H9 (cell line): ENCODE measurements around the gene SETBP1. TPM values are rescaled to one million over a fixed set of nuclear protein-coding genes. Genes with fewer than 3 reads are reported as not detected.

Experiments used
- DNase-seq: peaks from one replicate; pipeline ENCODE4 v3.0.0-alpha.2; 2017
- H2AFZ ChIP-seq: one replicate; pipeline ENCODE4 v1.6.1; 2013; ENCODE audit warnings: mild to moderate bottlenecking, low read length, control low read depth, moderate library complexity
- H2AK5ac ChIP-seq: 2 replicates; pipeline ENCODE4 v1.6.1; 2013; ENCODE audit warnings: low read length, control low read depth, mixed read lengths; ENCODE audit not compliant: insufficient read length
- H2BK120ac ChIP-seq: one replicate; pipeline ENCODE4 v1.6.1; 2013; ENCODE audit warnings: low read depth, mild to moderate bottlenecking, low read length, control low read depth, inconsistent platforms; ENCODE audit not compliant: poor library complexity, severe bottlenecking
- H2BK12ac ChIP-seq: 2 replicates; pipeline ENCODE4 v1.6.1; 2013; ENCODE audit warnings: low read length, control low read depth, mixed read lengths, low read depth; ENCODE audit not compliant: insufficient read length
- H2BK15ac ChIP-seq: 2 replicates; pipeline ENCODE4 v1.6.1; 2013; ENCODE audit warnings: low read depth, low read length, control low read depth
- H2BK20ac ChIP-seq: one replicate; pipeline ENCODE4 v1.6.1; 2013; ENCODE audit warnings: low read depth, mild to moderate bottlenecking, low read length, control low read depth, inconsistent platforms; ENCODE audit not compliant: poor library complexity, severe bottlenecking
- H2BK5ac ChIP-seq: 2 replicates; pipeline ENCODE4 v1.6.1; 2013; ENCODE audit warnings: low read length, control low read depth, mixed read lengths; ENCODE audit not compliant: insufficient read length
- H3K14ac ChIP-seq: 2 replicates; pipeline ENCODE4 v1.6.1; 2013; ENCODE audit warnings: low read length, control low read depth; ENCODE audit not compliant: insufficient read depth
- H3K18ac ChIP-seq: 2 replicates; pipeline ENCODE4 v1.6.1; 2013; ENCODE audit warnings: low read depth, mild to moderate bottlenecking, mixed read lengths, low read length, control low read depth; ENCODE audit not compliant: insufficient read length
- H3K23ac ChIP-seq: 2 replicates; pipeline ENCODE4 v1.6.1; 2013; ENCODE audit warnings: low read length, control low read depth, mixed read lengths, low read depth; ENCODE audit not compliant: insufficient read length
- H3K23me2 ChIP-seq: 2 replicates; pipeline ENCODE4 v1.6.1; 2013; ENCODE audit warnings: low read depth, mild to moderate bottlenecking, mixed read lengths, low read length, control low read depth; ENCODE audit not compliant: insufficient read length, poor library complexity, severe bottlenecking
- H3K27ac ChIP-seq: 2 replicates; pipeline ENCODE4 v1.5.1; 2013; ENCODE audit warnings: low read length, control low read depth, mixed read lengths, low read depth; ENCODE audit not compliant: insufficient read length
- H3K27me3 ChIP-seq: 2 replicates; pipeline ENCODE4 v1.6.1; 2013; ENCODE audit warnings: low read length, control low read depth, inconsistent platforms; ENCODE audit not compliant: insufficient read depth
- H3K4ac ChIP-seq: 2 replicates; pipeline ENCODE4 v1.6.1; 2013; ENCODE audit warnings: low read depth, mild to moderate bottlenecking, control low read depth, inconsistent platforms, low read length, moderate library complexity
- H3K4me1 ChIP-seq: 2 replicates; pipeline ENCODE4 v1.6.1; 2013; ENCODE audit warnings: low read length, control low read depth, inconsistent platforms; ENCODE audit not compliant: insufficient read depth
- H3K4me2 ChIP-seq: 2 replicates; pipeline ENCODE4 v1.6.1; 2013; ENCODE audit warnings: low read length, control low read depth, mixed read lengths; ENCODE audit not compliant: insufficient read length, insufficient read depth
- H3K56ac ChIP-seq: 2 replicates; pipeline ENCODE4 v1.6.1; 2013; ENCODE audit warnings: low read depth, mild to moderate bottlenecking, mixed read lengths, low read length, control low read depth; ENCODE audit not compliant: insufficient read length
- H3K79me1 ChIP-seq: 2 replicates; pipeline ENCODE4 v1.6.1; 2013; ENCODE audit warnings: low read depth, mild to moderate bottlenecking, moderate library complexity, low read length, control low read depth, inconsistent platforms; ENCODE audit not compliant: insufficient read depth, poor library complexity, severe bottlenecking
- H3K79me2 ChIP-seq: 2 replicates; pipeline ENCODE4 v1.6.1; 2013; ENCODE audit warnings: low read length, control low read depth, inconsistent platforms; ENCODE audit not compliant: insufficient read depth
- H3K9ac ChIP-seq: 2 replicates; pipeline ENCODE4 v1.6.1; 2013; ENCODE audit warnings: low read length, control low read depth, mixed read lengths; ENCODE audit not compliant: insufficient read length; ENCODE audit errors: extremely low read depth
- H3K9me3 ChIP-seq: one replicate; pipeline ENCODE4 v1.6.1; 2013; ENCODE audit warnings: low read depth, low read length, inconsistent platforms; ENCODE audit not compliant: control insufficient read depth
- H3T11ph ChIP-seq: one replicate; pipeline ENCODE4 v1.6.1; 2013; ENCODE audit warnings: mild to moderate bottlenecking, low read length, control low read depth, inconsistent platforms
- H4K20me1 ChIP-seq: one replicate; pipeline ENCODE4 v1.6.1; 2013; ENCODE audit not compliant: control insufficient read depth, insufficient read length, insufficient read depth
- H4K5ac ChIP-seq: 2 replicates; pipeline ENCODE4 v1.6.1; 2013; ENCODE audit warnings: low read depth, mild to moderate bottlenecking, mixed read lengths, low read length, control low read depth; ENCODE audit not compliant: insufficient read length
- H4K8ac ChIP-seq: replicated peaks from 2 replicates; pipeline ENCODE4 v1.6.1; 2013; ENCODE audit warnings: low read length, control low read depth, mixed read lengths, low read depth; ENCODE audit not compliant: insufficient read length
- H4K91ac ChIP-seq: 2 replicates; pipeline ENCODE4 v1.6.1; 2013; ENCODE audit warnings: low read depth, mild to moderate bottlenecking, moderate library complexity, mixed read lengths, low read length, control low read depth; ENCODE audit not compliant: insufficient read length
- H3K27ac Mint-ChIP-seq, 3 experiments: 2 replicates in 2 of 3; 3 replicates in 1 of 3; pipeline ENCODE4 v1.8.0; 2020 to 2021; ENCODE audit warnings: mixed read lengths in 3 of 3, mild to moderate bottlenecking in 1 of 3, moderate library complexity in 1 of 3
- H3K27me3 Mint-ChIP-seq: 2 replicates; pipeline ENCODE4 v1.8.0; 2021; ENCODE audit warnings: low read depth, mild to moderate bottlenecking, moderate library complexity, mixed read lengths
- H3K36me3 Mint-ChIP-seq, 3 experiments: 2 replicates in 2 of 3; 3 replicates in 1 of 3; pipeline ENCODE4 v1.8.0; 2020 to 2021; ENCODE audit warnings: low read depth in 3 of 3, mixed read lengths in 3 of 3; ENCODE audit not compliant: insufficient read depth in 1 of 3
- H3K4me1 Mint-ChIP-seq, 2 experiments: 2 replicates each; pipeline ENCODE4 v1.8.0; 2020; ENCODE audit warnings: mixed read lengths in 2 of 2
- H3K4me3 Mint-ChIP-seq, 2 experiments: 2 replicates in 1 of 2; 3 replicates in 1 of 2; pipeline ENCODE4 v1.8.0; 2020 to 2021; ENCODE audit warnings: mild to moderate bottlenecking in 2 of 2, mixed read lengths in 2 of 2, moderate library complexity in 1 of 2
- H3K9me3 Mint-ChIP-seq, 2 experiments: 2 replicates in 1 of 2; 3 replicates in 1 of 2; pipeline ENCODE4 v1.8.0; 2020; ENCODE audit warnings: mild to moderate bottlenecking in 2 of 2, mixed read lengths in 2 of 2, moderate library complexity in 1 of 2
- CTCF ChIP-seq: fragments of 200-600 bp; sonication (generic); conservative IDR thresholded peaks from 3 replicates; pipeline ENCODE4 v1.8.0; 2021; ENCODE audit warnings: antibody characterized with exemption, mild to moderate bottlenecking
- WGBS: extraction: QIAGEN DNeasy Blood & Tissue Kit; methylation state at CpG from one replicate; pipeline ENCODE4 v1.1.7; 2013; ENCODE audit warnings: missing lambda C conversion rate, low lambda C conversion rate, mixed read lengths; ENCODE audit not compliant: insufficient read length; ENCODE audit errors: extremely low coverage; 5-methylcytosine and 5-hydroxymethylcytosine counted together
- total RNA-seq: library from RNA; stranded (reverse); gene quantifications from 2 replicates; pipeline ENCODE4 v1.2.1, GENCODE V29; 2021

Gene SETBP1
- total RNA-seq, 1 experiment from 2014 or later: 4.6 TPM

- Histone ChIP-seq H3K9me3 (no peaks in the 10 kb centered on the region), H2BK120ac (no peak overlapping the region), H3K4me2 (no peak overlapping the region), H4K91ac (no peak overlapping the region), H3K23me2 (no peaks in the 10 kb centered on the region), H3K4ac (no peak overlapping the region), H4K20me1 (no peaks in the 10 kb centered on the region), H4K5ac (no peak overlapping the region), H3K14ac (no peak overlapping the region), H2BK5ac (no peak overlapping the region), H2AFZ (no peak overlapping the region), H2BK15ac (no peak overlapping the region), H3K79me1 (no peaks in the 10 kb centered on the region), H3K9ac (no peak overlapping the region), H2BK12ac (no peak overlapping the region), H3T11ph (no peak overlapping the region), H3K23ac (no peak overlapping the region), H2BK20ac (no peak overlapping the region), H3K4me1 (peaks cover 4% of the 10 kb centered on the region; the same call in 1 of the 2 replicates), H3K18ac (no peak overlapping the region), H3K27me3 (no peaks in the 10 kb centered on the region), H3K27ac (no peak overlapping the region), H3K56ac (no peak overlapping the region), H2AK5ac (no peak overlapping the region), H4K8ac (no peak overlapping the region), H3K79me2 (no peaks in the 10 kb centered on the region)
- Mint-ChIP-seq H3K4me1 (peaks cover 9 to 10% of the 10 kb centered on the region in 2 experiments), H3K4me3 (no peak overlapping the region), H3K36me3 (0 out of 7 replicates have a peak, but pooled peaks cover 0 to 5% (median 0%) of the 10 kb centered on the region in 3 experiments), H3K9me3 (peaks cover 3% of the 10 kb centered on the region in 2 experiments; a peak in 1 of 5 replicates), H3K27ac (no peak overlapping the region), H3K27me3 (no peaks in the 10 kb centered on the region; the same call in 1 of the 2 replicates)
- whole genome bisulfite sequencing: no CpG with 5 or more reads among the region's 6 CpGs
- no peak for TF ChIP-seq CTCF
- DNase-seq: no peak
These were observed 401.0 kb downstream of the SETBP1 start for GRCh38 chr18:45081566-45082181.
